ENCODE data around the gene NUTF2.

The NUTF2 gene

DNA sequence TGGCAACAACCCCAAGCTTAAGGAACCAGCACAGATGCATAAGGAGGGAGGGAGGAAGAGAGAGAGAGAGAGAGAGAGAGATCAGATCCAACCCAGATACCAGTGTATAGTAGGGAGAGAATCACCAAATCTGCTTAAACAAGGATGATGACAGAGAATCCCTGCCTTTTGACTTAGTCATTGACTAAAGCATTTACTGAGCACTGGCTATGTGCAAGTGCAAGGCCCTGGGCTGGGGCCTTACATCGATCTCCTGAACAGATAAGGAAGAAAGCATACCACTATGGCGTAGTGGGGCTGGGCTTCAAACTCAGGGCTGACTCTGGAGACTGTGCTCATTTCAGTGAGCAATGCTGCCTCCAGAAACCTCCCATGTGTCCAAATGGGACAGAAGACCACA is 24.2 kb upstream of the NUTF2 start:
- no peak for DNase-seq (ENCODE audit: low read depth)
- no peak overlapping the region for H3K4me3 ChIP-seq (ENCODE audit: low read depth, low read length)
- in situ Hi-C loops (cut with HindIII; ENCODE audit: low sequenced_read_pairs) = loop anchor here (5.0 kb wide), 3 partner anchors 40 to 105 kb away; partner anchors contain the start of gene GFOD2
- TF ChIP-seq, protein P1, sequence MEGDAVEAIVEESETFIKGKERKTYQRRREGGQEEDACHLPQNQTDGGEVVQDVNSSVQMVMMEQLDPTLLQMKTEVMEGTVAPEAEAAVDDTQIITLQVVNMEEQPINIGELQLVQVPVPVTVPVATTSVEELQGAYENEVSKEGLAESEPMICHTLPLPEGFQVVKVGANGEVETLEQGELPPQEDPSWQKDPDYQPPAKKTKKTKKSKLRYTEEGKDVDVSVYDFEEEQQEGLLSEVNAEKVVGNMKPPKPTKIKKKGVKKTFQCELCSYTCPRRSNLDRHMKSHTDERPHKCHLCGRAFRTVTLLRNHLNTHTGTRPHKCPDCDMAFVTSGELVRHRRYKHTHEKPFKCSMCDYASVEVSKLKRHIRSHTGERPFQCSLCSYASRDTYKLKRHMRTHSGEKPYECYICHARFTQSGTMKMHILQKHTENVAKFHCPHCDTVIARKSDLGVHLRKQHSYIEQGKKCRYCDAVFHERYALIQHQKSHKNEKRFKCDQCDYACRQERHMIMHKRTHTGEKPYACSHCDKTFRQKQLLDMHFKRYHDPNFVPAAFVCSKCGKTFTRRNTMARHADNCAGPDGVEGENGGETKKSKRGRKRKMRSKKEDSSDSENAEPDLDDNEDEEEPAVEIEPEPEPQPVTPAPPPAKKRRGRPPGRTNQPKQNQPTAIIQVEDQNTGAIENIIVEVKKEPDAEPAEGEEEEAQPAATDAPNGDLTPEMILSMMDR (IDR thresholded peaks at IDR 0.05; ENCODE audit: low read depth, low read length, missing control alignments) = no peak

DNA sequence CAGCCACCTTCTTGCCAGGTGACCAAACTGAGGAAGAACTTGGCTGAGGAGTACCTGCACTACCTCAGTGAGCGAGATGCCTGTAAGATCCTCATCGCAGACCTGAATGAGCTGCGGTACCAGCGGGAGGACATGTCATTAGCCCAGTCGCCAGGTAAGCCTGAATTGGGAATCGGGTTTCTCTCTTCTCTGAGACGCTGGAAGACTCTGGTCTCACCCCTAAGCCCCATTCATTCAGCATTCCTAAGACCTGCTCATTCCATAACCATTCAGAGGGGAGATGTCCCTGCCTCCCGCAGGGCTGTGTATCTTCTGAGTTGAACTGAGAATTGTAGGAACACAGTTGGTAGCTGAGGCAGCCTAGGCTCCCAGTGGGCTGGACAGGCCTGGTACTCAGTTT is 21.6 kb upstream of the NUTF2 start:
- TF ChIP-seq, protein P1 (IDR thresholded peaks at IDR 0.05; ENCODE audit: low read depth, low read length, missing control alignments) = no peak
- in situ Hi-C loops (cut with HindIII; ENCODE audit: low sequenced_read_pairs) = no loop called here
- no peak for DNase-seq (ENCODE audit: low read depth)
- no peak overlapping the region for H3K4me3 ChIP-seq (ENCODE audit: low read depth, low read length)

DNA sequence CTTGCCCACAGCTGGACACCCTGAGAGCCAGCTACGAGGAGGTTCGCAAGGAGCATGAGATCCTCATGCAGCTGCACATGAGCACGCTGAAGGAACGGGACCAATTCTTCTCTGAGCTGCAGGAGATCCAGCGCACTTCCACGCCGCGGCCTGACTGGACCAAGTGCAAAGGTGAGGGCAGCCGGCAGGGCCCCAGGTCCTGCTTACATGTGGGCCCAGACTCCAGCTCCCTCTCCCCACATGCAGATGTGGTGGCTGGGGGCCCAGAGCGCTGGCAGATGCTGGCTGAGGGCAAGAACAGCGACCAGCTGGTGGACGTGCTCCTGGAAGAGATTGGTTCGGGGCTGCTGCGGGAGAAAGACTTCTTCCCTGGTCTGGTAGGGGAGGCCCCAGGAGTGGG is 20.8 kb upstream of the NUTF2 start:
- TF ChIP-seq, protein P1 (IDR thresholded peaks at IDR 0.05; ENCODE audit: low read depth, low read length, missing control alignments) = no peak
- DNase-seq (ENCODE audit: low read depth) = no peak
- H3K4me3 ChIP-seq (ENCODE audit: low read depth, low read length) = no peak overlapping the region
- in situ Hi-C loops (cut with HindIII; ENCODE audit: low sequenced_read_pairs) = no loop called here

DNA sequence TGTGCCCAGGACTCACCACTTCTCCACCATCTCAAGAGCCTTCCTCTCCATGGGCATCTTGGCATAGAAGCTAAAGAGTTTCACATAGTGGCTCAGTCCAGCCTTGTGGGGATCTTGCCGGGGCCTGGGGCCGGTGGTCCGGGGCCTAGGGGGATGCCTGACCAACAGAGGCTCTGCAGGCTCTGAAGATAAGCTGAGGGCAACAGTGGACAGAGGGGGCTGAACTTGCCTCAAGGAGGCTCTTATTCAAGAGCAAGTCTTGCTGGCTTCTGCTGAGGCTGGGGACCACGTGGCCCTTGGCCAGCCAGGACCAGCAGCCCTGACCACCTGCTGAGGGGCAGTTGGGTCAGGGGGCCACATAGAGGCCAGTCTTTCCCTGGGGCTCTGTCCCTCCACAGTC is 18.1 kb upstream of the NUTF2 start:
- in situ Hi-C loops (cut with HindIII; ENCODE audit: low sequenced_read_pairs) = no loop called here
- DNase-seq (ENCODE audit: low read depth) = no peak
- no peak overlapping the region for H3K4me3 ChIP-seq (ENCODE audit: low read depth, low read length)
- TF ChIP-seq, protein P1 (IDR thresholded peaks at IDR 0.05; ENCODE audit: low read depth, low read length, missing control alignments) = no peak

DNA sequence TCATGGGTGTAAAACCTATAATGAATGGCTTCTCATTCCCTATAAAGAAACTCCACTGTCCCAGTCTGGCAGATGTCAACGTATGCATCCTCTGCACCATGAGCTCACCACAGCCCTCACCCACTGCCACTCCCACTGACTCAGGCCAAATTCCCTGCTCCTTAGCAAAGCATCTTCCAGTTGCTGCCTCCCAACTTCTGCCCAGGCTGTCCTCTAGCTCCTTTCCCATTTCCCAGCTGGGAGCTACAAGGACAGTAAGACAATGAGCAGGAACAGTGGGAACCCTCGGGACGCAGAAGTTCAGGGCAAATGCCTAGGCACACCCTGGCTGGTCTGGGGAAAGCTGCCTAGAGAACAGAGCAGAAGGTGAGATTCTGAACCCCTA is 13.7 kb upstream of the NUTF2 start:
- in situ Hi-C loops (cut with HindIII; ENCODE audit: low sequenced_read_pairs) = no loop called here
- no peak for DNase-seq (ENCODE audit: low read depth)
- peak overlapping the region; percentile 82 for H3K4me3 ChIP-seq (ENCODE audit: low read depth, low read length)
- TF ChIP-seq, protein P1 (IDR thresholded peaks at IDR 0.05; ENCODE audit: low read depth, low read length, missing control alignments) = no peak

DNA sequence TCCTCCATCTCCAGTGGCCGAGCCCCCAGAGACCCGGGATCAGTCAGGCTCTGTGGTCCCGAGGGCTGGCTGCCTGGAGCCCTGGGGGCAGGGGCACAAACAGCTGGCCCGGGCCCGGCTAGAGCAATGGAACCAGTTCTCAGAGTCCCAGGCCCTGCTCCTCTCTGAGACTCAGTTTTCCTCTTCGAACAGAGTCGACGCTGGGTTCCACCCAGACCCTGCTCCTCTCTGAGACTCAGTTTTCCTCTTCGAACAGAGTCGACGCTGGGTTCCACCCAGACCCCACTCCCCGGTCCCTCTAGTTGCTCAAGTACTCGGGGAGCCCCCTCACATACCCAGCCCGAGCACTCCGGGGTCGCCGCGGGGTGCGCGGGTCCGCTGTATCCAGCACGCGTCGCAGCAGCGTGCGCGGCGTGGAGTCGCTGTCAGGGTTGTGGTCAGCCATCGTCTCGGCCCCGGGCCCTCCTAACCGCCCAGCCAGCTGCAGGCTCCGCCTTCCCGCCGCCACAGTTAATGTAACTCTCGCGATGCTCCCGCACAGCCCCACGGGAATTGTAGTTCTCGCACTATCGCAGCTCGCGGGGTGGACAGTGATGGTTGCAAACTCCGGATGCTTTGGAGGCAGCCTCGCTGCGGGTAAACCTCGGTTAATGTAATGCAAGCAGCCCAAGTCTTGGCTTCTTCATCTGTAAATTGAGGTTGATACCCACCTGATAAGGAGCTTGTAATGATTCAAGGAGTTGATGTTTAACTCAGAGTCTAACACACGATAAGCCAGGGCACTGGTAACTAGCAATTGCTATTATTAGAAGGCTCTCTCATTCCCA is 13.1 kb upstream of the NUTF2 start:
- peak overlapping the region; percentile 82 for H3K4me3 ChIP-seq (ENCODE audit: low read depth, low read length)
- TF ChIP-seq, protein P1 (IDR thresholded peaks at IDR 0.05; ENCODE audit: low read depth, low read length, missing control alignments) = no peak
- DNase-seq (ENCODE audit: low read depth) = peak; percentile 59
- in situ Hi-C loops (cut with HindIII; ENCODE audit: low sequenced_read_pairs) = no loop called here
